ENCODE measurements around the gene IFT43.

IFT43 gene

DNA sequence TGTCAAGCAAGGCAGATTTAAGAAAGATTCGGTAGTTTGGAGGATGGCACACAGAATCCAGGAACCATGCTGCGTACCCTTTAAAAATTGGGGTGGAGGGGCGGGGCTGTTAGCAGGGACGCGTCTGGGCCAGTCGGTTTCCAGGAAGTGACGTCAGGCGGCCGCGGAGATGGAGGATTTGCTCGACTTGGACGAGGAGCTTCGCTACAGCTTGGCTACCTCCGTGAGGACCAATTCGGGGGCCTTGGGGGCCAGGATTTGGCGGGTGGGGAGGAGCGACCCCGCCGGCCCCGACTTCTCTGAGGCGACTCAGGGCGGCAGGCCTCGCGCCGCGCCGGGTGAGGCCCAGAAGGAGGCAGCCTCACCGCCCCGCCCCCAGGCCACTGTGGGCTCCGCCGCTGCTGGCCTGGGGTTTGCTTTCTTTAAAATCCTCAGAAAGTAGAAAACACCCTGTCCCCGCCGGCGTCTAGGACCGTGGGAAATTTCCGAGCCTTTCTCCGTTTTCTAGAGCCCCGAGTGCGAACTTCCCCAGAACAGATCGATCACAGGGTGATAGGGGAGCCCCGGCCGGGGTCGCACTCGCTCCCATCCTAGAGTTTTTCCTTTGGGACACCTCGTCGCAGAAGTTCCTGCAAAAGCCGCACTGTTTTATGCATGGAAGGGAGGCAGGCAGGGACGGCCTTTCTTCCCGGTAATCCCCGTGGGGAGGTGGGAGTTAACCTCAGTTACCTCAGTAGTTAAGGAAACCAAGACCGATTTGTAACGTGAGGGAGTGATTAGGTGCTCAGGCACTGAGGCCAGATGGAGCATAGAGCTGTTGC lies at the start of gene IFT43:
Gene IFT43 (plus strand): TSS at position 146 of the 821 bp plus-strand sequence. CDS start 24 bp downstream, at position 170.
- peak; percentile 87 for DNase-seq (ENCODE audit: low spot score)

DNA sequence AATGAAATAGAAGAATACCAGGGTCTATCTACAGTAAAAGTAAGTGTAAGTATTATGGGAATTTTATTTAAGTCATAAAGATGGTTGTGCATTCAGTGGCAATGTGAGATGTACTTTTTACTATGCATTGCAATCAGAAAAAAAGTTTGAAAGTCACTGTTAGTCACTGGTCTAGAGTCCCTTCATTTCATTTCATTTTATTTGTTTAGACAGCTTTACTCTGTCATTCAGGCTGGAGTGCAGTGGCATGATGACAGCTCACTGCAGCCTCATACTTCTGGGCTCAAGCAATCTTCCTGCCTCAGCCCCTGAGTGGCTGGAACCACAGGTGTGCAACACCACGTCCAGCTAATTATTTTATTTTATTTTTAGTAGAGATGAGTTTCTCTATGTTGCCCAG lies 46.4 kb upstream of the IFT43 start:
- DNase-seq (ENCODE audit: low spot score) = no peak

DNA sequence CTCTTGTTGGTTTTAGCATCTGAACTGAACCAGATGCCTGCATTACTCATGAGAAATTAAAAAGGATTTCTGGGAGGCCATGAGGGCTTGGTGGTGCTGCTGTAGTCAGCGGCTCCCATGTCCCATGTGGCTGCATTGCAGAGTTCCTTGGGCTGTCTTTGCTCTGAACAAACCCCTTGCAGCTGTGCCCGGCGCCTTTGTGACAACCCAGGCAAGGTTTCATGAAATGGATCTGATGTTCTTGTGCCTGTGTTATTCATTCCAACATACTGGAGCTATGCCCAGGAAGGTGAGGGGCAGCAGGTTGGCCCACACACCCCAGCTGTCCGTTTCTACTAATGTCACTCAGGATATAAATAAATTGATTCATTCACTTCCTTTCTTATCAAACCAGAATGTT lies 44.5 kb upstream of the IFT43 start:
- no peak for DNase-seq (ENCODE audit: low spot score)

DNA sequence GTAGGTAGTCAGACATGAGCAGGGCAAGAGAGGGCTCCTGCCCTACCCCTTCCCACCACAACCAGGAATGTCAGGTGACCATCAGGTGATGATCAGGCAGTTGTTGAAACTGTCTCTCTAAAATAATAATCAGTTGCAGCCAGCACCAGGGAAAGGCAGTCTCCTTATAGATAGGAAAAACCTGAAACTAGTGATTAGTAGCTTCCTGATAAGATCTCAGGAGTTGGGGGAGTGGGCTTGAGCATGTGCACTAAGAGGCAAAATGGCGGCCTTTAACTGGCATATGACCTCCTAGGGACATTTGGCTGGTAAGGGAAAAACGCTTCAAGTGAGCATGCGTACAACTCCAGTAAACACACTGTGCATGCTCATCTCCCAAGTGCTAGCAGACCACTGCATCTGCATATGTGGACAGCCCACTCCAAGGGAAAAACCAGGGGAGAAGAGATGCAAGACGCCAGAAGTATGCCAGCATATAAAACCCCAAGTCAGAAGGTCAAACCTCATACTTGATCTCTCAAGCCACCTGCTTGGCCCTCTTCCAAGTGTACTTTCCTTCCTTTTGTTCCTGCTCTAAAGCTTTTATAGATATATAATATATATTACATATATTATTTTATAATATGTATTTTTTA lies 40.8 kb upstream of the IFT43 start:
- DNase-seq (ENCODE audit: low spot score) = no peak

DNA sequence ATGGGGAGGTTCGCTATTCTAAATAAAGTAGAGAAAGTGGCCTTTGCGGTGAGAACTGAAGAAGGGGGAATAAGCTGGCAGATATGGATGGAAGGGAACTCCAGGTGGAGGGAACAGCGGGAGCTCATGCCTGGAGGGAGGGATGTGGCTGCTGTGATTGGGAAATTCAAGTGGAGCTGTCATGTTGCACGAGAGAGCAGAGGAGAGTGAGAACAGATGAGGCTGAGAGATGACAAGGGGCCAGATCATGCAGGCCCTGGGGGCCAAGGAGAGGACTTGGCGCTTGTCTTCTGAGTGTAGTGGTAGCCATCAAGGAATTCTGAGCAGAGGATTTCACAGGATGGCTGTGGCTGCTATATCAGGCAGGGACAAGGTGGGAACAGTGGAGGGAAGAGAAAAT lies 38.8 kb upstream of the IFT43 start:
- no peak for DNase-seq (ENCODE audit: low spot score)

DNA sequence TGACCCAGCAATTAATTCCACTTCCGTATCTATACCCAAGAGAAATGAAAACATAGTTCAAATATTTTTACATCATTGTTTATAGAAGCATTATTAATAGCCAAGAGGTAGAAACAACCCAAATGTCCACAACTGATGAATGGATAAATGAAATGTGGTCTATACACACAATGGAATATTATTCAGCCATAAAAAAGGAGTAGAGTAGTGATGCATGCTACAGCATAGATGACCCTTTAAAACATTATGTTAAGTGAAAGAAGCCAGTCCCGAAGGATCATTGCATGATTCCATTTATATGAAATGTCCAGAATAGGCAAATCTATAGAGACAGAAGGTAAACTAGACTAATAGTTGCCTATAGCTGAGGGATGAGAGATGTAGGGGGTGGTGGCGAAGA lies 33.1 kb upstream of the IFT43 start:
- DNase-seq (ENCODE audit: low spot score) = no peak

DNA sequence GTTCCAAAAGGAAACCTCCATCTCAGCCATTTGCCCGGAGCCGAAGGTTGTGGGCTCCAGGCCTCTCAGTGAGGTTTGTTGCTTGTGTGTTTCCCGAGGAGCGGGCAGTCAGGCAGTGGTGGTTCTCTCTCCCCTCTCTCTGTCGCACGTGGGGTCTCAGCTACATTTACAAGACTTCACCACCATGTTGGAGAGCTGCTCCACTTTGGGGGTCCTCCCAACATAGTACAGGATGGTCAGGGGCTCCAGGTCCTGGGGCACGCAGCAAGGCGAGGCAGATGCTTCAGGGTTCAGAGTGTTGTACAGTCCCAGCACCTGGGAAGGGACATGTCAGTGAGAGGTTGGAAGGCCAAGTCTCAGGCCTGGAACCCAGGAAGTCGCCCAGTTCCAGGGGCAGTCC lies 26.5 kb upstream of the IFT43 start:
- no peak for DNase-seq (ENCODE audit: low spot score)

DNA sequence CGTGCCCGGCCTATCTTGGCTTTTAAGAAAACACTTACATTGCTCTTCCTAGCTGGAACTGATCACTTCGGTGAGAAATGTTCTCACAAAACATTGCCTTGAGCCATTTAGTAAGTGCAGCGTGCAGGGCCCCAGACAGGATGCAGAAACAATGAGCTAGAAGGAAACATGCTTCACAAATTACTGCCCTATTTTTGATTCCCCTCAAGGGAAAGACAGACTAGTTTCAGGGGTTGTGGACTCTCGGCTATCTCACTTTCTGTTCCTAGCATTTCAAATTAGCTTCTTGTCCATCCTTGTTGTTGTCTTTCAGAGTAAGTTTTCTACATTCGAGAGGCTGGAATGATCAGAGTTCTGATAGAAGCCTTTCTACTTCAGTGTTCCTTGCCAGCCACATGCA lies 25.3 kb upstream of the IFT43 start:
- no peak for DNase-seq (ENCODE audit: low spot score)

DNA sequence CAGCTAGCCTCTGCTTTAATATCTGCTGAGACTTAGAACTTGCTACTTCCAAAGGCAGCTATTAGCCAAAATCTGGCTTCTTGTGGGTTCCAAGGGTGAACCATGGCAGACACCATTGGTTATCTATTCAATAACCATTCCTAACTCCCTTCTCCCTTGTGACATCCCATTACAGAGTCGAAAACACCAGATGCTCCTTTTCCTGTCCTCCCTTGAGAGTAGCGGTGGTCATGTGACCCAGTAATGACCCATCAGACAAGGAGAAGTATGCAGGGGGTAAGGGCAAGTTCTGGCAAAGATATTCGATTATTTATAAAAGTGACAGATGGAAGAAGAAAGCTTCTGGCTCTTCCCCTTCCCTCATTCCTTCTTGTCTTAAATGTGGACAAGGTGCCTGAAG lies 23.9 kb upstream of the IFT43 start:
- DNase-seq (ENCODE audit: low spot score) = no peak

DNA sequence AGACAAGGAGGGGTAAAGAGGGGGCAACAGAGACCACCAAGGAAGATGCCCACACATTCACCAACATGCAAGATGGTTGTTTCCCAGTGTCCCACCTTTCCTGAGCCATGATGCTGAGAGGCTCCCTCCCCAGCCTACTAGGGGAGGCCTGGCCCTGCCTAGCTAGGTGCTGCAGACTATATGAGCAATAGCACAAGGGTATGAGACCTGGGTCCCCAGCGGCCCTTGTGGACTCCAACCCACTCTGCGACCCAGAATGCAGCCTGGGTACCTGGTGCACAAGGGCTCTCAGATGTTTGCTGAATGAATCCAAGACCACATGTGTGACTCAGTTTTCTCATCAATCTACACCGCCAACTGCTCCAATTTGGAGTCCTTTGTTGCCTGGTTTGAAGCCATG lies 17.7 kb upstream of the IFT43 start:
- DNase-seq (ENCODE audit: low spot score) = no peak

DNA sequence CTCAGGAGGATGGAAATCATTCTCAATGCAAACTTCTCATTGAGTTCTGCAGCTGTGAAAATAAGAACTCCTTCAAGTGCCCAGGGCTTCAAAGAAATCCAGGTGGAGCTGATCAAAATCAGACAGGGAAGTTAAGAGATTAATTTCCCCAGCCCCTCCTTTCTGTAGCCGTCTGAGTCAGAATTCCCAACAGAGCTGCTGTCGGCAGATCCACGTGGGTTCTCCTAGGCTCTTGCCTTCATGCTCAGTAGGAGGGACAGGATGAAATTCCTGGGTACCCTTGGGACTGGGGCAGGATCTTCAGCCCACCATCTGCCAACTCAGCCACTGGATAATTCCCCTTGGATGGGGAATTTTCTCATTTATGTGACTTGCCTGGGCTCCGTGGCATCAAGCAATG lies 17.1 kb upstream of the IFT43 start:
- DNase-seq (ENCODE audit: low spot score) = no peak

DNA sequence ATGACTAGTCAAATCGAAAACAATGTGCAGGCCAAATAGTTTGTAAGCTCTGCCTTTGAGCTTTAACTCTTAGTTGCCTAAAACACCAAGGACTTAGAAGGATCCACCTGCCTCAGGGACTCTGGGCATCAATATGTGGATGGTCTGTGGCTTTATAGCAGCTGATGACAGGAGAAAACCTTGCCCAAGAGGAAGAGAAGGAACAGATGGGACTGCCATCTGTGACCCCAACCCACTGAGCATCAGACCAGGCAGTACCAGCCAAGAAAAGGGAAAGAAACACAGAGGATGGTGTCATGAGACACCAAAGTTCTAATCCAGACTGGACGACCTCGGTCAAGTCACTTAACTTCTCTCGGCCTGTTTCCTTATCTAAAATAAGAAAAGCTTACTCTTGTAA lies 16.4 kb upstream of the IFT43 start:
- no peak for DNase-seq (ENCODE audit: low spot score)

DNA sequence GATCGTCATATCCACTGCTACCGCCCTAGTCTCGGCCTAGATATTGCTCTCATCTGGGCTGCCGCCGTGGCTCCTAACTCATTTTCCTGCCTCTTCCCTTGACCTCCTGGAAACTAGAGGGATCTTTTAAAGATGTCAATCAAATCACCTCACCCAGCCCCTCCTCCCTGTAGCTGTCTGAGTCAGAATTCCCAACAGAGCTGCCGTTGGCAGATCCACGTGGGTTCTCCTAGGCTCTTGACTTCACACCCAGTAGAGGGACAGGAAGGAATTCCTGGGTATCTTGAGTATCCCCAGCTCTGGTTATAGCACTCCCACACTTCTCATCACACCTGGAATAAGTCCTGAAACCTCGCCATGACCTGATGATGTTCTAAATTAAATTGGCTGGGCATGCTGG lies 15.7 kb upstream of the IFT43 start:
- no peak for DNase-seq (ENCODE audit: low spot score)

DNA sequence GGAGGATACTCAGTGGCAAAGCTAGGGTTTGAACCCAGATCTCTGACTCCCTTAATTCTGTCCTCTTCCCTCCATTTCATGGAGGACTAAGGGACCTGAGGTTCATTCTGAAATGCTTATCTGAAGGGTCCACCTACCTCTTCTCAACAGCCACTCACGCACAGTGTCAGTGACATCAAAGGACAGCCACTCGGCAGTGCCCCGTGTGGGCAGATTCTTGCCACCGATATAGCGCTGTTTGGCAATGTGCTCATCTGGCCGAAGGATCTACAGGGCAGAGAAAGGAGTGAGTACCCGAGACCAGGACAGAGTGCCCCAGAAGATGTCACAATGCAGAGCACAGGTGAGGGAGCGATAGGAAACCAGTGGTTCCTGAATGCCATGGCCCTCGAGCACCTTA lies 14.6 kb upstream of the IFT43 start:
- DNase-seq (ENCODE audit: low spot score) = no peak

DNA sequence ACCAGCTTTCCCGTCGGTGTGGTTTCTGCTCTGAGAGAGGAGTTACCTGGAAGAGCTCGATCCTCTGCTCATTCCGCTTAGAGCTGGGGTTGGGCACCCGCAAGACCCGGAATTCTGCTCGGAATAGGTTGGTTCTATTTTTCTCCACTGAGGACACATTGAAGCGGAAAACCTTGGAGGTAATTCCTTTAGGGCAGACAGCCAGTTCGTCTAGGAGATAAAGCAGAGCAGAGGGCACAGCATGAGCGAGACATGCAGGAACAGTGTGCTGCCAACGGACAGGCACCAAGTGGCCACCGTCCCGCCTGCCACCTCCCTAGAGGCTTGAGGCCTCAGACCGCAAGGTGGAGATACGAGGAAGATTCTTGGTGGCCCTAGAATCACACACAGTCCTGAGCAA lies 14.1 kb upstream of the IFT43 start:
- no peak for DNase-seq (ENCODE audit: low spot score)

DNA sequence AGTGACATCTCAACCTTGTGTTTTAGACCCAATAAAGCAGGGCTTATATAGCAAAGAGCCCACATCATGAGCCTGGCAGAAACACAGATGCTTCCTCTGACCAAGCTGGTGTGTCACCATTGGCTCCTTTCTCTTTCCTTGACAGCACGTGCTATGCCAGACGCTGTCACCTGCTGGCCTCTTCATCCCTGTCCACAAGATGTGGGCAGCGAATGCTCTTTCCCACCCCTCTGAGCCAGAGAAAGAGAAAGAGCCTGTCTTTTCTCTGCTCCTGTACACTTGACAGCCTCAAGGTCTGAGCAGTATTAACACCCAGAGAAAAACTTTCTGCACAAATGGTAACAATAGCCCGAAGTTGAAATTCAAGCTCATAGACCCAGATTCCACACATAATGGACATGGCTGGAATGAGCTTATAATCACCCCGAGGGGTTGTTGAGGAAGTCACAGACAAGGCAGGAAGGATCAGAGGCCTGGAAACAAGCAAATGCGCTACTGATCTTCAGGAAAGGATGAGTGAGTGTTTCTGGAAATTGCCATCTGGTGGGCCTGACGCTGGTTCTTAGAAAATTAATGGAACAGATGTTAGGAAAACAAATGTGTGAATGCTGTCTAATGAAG lies 12.7 kb upstream of the IFT43 start:
- DNase-seq (ENCODE audit: low spot score) = no peak

DNA sequence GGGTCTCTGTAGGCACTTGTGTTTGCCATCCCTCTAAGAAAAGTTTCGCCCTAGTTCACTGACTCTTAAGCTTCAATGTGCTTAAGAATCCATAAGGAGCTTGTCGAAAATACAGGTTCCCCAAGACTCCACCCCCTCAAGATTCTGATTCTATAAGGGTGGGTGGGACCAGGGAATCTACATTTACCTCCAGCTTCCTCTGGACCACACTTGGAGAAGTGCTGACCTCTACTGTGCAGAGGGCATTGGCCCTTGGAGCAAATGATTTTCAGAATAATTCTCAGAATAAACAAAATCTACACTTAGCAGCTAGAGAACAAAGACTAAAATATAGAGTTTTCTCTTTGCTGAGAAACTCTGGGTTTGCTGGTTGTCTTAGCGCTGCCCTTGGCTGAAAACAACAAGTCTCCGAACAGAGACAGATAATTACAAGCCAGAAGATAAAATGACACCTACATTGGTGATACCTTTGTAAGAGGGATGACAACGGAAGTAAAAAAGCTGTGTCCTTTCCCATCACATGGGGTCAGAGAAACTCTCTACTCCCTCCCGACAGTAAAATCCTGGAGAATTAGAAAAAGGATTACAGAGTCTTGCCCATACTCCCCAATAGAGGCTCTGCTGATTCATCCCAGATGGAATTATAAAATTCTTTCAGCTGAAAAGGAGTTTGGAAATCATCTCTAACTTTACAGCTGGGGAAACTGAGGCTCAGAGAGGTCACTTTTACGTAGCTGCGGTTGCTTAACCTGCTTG lies 8.6 kb upstream of the IFT43 start:
- DNase-seq (ENCODE audit: low spot score) = no peak

DNA sequence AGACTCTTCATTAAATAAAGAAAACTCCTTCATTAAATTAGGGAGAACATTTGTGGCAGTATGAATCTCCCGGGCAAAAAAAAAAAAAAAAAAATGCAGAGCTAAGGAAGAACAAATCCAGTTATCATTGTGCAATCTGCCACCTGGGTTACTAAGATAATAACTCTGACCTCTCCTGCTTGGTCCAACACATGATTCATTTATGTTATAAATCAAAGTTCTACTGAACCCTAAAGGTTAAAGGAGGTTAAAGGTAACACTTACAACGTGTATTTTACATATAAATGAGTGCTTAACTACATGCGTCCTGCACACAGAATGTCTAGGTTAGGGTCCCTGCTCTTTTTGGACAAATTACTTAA lies 8.0 kb upstream of the IFT43 start:
- DNase-seq (ENCODE audit: low spot score) = no peak

DNA sequence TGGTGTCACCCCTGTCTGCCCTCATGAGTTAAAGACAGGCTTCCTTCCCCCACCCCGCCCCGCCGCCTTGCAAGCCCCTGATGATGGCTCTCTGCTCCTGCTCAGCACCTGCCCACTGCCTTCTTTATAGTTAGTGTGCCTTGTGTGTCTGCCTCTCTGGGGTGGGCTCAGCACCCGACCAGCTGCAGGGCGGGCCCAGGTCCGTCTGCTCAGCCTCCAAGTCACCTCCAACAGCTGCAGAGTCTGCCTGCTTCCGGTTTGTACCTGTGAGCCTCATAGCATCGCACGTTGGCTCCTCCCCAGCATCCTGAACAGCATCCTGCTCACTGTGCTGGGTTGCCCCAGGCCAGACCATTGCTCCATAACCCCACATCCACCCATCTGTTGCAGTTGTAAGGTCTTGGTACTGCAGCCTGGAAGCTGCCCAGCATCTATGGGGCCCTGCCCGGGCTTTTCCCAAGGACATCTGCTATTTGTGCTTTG lies 7.3 kb upstream of the IFT43 start:
- DNase-seq (ENCODE audit: low spot score) = peak; percentile 6

DNA sequence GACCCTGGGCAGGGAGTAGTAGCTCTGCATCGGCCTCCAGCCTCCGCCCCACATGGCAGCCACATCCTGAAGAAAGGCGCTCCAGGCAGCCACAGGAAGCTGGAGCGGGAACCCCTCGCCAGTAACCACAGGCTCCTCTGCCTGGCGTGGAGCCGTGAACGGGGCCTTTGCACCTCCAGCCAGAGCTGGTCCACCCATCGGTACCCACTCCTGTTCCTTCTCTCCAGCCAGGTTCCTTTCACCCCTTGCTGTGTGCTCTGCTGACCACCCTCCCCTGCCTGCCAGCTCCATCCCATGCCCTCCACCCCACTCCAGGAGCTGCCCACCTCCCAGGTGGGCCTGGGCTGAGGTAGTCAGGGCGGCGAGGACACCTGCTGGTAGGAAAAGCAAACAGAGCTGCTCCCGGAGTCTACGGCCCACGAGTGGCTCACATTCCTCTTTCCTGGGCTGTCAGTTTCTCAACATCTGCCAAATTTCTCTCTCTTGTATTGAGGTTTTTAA lies 6.4 kb upstream of the IFT43 start:
- DNase-seq (ENCODE audit: low spot score) = peak; percentile 10

DNA sequence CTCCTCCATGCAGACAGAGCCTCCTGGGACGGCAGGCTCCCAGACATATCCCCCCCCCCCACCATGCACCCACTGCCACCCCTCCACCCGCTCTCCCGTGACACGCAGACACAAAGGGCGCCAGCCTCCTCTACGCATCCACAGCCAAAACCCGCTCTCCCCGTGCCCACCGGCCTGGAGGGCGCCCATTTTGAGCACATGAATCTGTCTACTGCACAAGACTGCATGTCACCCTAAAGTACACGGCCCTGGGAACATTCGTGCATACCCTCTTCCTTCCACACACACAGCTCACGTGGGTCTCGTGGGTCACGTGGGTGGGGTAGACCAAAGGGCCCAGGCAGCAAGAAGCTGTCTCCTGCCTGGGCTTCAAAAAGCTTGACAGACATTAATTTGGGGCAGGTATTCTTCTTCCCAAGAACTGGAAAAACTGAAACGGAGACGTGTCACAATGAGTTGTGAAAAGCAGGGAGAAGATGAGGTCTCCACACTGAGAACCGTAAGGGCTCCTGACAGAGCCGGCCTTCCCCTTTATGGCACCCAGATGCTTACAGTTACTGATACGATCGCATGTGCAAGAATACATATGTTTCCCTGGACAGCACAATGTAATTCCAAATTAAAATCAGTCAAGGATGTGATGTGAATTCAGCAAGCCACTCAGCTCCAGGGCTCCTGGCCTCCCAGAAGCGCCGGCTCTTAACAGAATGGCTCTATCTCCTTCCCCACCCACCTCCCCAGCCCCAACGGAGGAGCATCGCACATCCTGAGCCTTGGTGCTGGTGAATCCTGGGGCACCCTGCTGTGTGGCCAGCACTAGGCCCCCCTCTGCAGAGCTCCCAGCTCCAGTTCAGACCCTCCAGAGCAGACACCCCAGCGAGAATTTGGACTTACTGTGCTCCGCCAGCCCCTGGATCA lies 5.7 kb upstream of the IFT43 start:
- DNase-seq (ENCODE audit: low spot score) = no peak
